Neural cell (in vitro differentiated cells): Measurements from ENCODE around the gene KCNAB1.

Experiments used
- CTCF ChIP-seq: fragments of 450-650 bp; IDR thresholded peaks from 2 replicates; pipeline ENCODE4 v1.5.1; 2014; ENCODE audit warnings: antibody characterized with exemption, mild to moderate bottlenecking, moderate library complexity; ENCODE audit not compliant: poor library complexity, severe bottlenecking
- EP300 ChIP-seq: fragments of 450-650 bp; conservative IDR thresholded peaks from 2 replicates; pipeline ENCODE4 v1.6.1; 2014; ENCODE audit warnings: antibody characterized with exemption, mild to moderate bottlenecking, moderate library complexity; ENCODE audit not compliant: poor library complexity, severe bottlenecking
- RAD21 ChIP-seq: fragments of 450-650 bp; conservative IDR thresholded peaks from 2 replicates; pipeline ENCODE4 v1.6.1; 2014; ENCODE audit warnings: antibody characterized with exemption, mild to moderate bottlenecking, moderate library complexity

GRCh38 chr3:156535162-156535627 lies 414.8 kb downstream of the KCNAB1 start:
- no peak for TF ChIP-seq CTCF
- TF ChIP-seq EP300 = no peak
- TF ChIP-seq RAD21 = no peak
